ENCODE measurements around the gene PAWR. TPM values are rescaled to one million over a fixed set of nuclear protein-coding genes. Genes with fewer than 3 reads are reported as not detected.

The PAWR gene
- total RNA-seq, 1 experiment from 2014 or later = 204 TPM

DNA sequence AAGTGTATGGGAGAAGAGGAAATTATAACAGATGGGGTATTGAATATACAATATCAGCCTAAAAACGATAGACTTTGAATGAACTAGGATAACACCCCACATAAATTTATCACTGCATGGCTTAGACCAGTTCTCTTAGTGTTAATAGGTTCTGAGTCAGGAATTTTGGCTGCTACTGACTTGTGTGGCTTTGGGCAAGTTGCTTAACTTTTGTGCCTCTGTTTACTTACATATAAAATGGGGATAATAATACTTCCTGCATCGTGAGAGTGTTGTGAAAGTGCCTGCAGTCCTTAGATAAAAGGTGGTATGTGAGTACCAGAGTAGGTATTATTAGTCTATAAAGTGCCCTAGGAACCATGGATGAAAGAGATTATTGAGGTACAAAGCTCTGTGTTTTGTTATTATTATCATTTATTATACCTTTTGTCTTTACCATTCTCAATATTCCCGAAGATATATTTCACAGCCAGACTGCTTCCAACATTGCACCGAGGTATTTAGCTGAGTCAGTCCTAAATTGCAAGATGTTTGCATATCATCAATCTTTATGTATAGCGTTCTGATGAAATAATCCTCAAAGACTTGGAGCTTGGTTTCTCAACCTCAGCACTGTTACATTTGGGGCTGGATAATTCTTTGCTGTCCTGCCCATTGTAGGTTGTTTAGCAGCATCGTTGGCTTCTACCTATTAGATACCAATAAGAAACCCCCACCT is 2.3 kb upstream of the PAWR start:
- DNase-seq = no peak
- Mint-ChIP-seq H3K9me3 (ENCODE audit: low read depth, unreplicated experiment) (no peaks in the 10 kb centered on the region), H3K27me3 (ENCODE audit: unreplicated experiment) (no peaks in the 10 kb centered on the region), H3K4me1 (ENCODE audit: low read depth, unreplicated experiment) (peaks cover 33% of the 10 kb centered on the region), H3K4me3 (ENCODE audit: low read depth, unreplicated experiment) (peak overlapping the region; percentile 75), H3K36me3 (ENCODE audit: insufficient read depth, unreplicated experiment) (peaks cover 47% of the 10 kb centered on the region), H3K27ac (ENCODE audit: unreplicated experiment) (peak overlapping the region; percentile 93)
- intact Hi-C loops (cut with micrococcal nuclease; ENCODE audit: unreplicated experiment) = loop anchor here (2.0 kb wide), 2 partner anchors 138 to 272 kb away; no protein-coding TSS in a partner anchor
- CTCF ChIA-PET = interaction anchor here (0.6 to 1.3 kb wide), 4 partner anchors 11 to 859 kb away, joined by 3 to 7 read pairs (median 3); no protein-coding TSS in a partner anchor
- TF ChIP-seq, protein P1, sequence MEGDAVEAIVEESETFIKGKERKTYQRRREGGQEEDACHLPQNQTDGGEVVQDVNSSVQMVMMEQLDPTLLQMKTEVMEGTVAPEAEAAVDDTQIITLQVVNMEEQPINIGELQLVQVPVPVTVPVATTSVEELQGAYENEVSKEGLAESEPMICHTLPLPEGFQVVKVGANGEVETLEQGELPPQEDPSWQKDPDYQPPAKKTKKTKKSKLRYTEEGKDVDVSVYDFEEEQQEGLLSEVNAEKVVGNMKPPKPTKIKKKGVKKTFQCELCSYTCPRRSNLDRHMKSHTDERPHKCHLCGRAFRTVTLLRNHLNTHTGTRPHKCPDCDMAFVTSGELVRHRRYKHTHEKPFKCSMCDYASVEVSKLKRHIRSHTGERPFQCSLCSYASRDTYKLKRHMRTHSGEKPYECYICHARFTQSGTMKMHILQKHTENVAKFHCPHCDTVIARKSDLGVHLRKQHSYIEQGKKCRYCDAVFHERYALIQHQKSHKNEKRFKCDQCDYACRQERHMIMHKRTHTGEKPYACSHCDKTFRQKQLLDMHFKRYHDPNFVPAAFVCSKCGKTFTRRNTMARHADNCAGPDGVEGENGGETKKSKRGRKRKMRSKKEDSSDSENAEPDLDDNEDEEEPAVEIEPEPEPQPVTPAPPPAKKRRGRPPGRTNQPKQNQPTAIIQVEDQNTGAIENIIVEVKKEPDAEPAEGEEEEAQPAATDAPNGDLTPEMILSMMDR (IDR thresholded peaks at IDR 0.05; ENCODE audit: unreplicated experiment) = no peak
- BruUV-seq (replicated peaks) = no TSS peak

DNA sequence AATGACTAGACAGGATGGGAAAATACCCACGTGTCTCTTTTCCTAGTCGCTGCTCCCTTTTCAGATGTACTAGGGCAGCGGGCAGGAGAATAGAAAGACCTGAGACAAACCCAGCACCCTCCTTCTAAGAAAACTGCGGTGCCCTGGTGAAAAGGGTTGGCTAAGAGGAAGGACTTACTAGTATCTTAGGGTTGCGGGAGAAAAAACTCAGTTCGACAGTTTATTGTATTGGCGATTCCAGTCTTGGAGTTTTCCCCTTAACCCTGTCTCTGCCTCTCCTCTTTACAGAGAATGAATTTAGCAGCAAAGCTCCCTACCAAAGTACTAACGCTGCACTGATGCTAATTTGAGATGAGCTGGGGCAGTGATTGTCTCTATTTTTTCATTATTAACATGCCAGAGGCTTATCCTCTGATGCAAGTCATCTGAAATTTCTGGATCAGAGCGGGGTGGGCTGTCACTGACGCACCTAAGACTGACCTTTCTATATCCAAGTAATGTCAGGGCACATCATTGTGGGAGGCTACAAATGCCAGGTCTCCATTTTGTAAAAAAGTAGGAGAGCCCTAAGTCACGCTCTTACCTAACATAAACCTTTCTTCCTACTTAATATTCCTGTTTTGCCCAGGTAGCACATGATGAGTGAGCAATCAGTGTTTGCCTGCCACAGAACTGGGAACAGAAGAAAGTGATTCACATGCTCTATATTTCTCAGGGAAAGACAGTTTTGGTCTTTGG is 916 bp upstream of the PAWR start:
- TSS peak; percentile 61 for BruUV-seq (replicated peaks)
- CTCF ChIA-PET = interaction anchor here (0.7 to 1.3 kb wide), 3 partner anchors 46 to 1294 kb away, joined by 3 read pairs; no protein-coding TSS in a partner anchor
- TF ChIP-seq, protein P1 (IDR thresholded peaks at IDR 0.05; ENCODE audit: unreplicated experiment) = no peak
- DNase-seq = no peak
- peaks cover 33% of the 10 kb centered on the region for H3K4me1 Mint-ChIP-seq (ENCODE audit: low read depth, unreplicated experiment)
- H3K4me3 Mint-ChIP-seq (ENCODE audit: low read depth, unreplicated experiment) = peak overlapping the region; percentile 75
- H3K27me3 Mint-ChIP-seq (ENCODE audit: unreplicated experiment) = no peaks in the 10 kb centered on the region
- peaks cover 60% of the 10 kb centered on the region for H3K36me3 Mint-ChIP-seq (ENCODE audit: insufficient read depth, unreplicated experiment)
- H3K27ac Mint-ChIP-seq (ENCODE audit: unreplicated experiment) = peak overlapping the region; percentile 93
- intact Hi-C loops (cut with micrococcal nuclease; ENCODE audit: unreplicated experiment) = loop anchor here (1.0 to 2.0 kb wide), 4 partner anchors 47 to 271 kb away; no protein-coding TSS in a partner anchor
- no peaks in the 10 kb centered on the region for H3K9me3 Mint-ChIP-seq (ENCODE audit: low read depth, unreplicated experiment)

DNA sequence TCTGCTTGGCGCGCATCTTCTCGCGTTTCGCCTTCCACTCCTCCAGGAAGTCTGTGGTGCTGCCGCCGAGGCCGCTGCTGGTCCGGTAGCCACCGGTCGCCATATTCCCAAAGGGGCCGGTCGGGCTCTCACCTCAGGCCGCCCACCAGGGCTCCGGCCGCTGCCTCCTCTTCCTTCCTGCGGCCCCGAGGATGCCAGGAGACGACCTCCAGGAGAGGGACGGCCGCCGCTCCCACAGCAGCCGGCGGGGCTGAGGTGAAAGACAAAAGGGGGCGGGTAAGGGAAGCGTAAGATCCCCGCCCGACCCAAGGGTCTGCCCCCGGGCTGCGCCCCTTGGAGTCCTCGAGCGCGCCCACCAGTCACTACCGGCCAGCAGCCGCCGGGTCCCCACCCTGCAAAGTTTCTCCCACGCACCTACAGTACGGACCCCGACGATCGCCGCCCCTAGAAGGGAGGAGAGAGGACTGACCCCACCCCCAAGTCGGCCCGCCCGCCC is 574 bp downstream of the PAWR start:
- Mint-ChIP-seq H3K4me3 (ENCODE audit: low read depth, unreplicated experiment) (peak overlapping the region; percentile 75), H3K9me3 (ENCODE audit: low read depth, unreplicated experiment) (no peaks in the 10 kb centered on the region), H3K4me1 (ENCODE audit: low read depth, unreplicated experiment) (peaks cover 43% of the 10 kb centered on the region), H3K27me3 (ENCODE audit: unreplicated experiment) (no peaks in the 10 kb centered on the region), H3K27ac (ENCODE audit: unreplicated experiment) (peak overlapping the region; percentile 93), H3K36me3 (ENCODE audit: insufficient read depth, unreplicated experiment) (peaks cover 70% of the 10 kb centered on the region)
- CTCF ChIA-PET = interaction anchor here (0.6 to 1.1 kb wide), 5 partner anchors 40 to 580 kb away, joined by 3 to 4 read pairs (median 3); no protein-coding TSS in a partner anchor
- TF ChIP-seq, protein P1 (IDR thresholded peaks at IDR 0.05; ENCODE audit: unreplicated experiment) = no peak
- peak; percentile 55 for DNase-seq
- BruUV-seq (replicated peaks) = no TSS peak
- intact Hi-C loops (cut with micrococcal nuclease; ENCODE audit: unreplicated experiment) = loop anchor here (2.0 kb wide), 1 partner anchor 129 kb away; no protein-coding TSS in a partner anchor

DNA sequence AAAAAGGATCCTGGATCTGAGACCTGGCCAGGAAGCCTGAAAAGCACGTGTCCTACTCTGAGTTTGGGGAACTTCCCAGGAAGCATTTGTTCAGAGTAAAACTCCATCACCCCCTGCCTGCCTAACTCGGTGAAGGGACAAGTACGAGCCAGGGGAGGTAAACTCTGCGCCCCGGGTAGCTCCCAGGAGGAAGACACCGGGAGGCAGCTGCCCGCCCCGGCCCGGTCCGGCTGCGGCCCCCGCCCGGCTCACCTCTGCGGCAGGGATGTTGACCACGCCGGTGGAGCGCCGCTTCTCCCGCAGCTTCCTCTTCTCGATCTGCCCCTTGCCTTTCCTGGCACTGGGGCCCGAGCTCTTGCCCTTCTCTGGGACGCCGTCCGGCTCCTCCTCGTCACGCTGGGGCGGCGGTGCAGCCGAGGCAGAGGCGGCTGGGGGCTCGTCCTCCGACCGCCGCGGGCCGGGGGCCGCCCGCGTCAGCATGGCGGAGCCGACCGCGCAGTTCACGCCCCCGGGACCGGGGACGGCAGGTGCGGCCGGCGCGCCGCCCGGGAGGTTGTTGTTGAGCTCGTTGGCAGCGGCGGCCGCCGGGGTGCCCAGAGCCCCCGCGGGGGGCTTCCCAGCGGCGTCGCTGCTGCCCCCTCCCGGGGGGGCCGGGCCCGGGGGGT is 1.2 kb downstream of the PAWR start:
- CTCF ChIA-PET = interaction anchor here (0.6 to 0.8 kb wide), 3 partner anchors 12 to 169 kb away, joined by 3 to 10 read pairs (median 9); no protein-coding TSS in a partner anchor
- Mint-ChIP-seq H3K27me3 (ENCODE audit: unreplicated experiment) (no peaks in the 10 kb centered on the region), H3K36me3 (ENCODE audit: insufficient read depth, unreplicated experiment) (peaks cover 70% of the 10 kb centered on the region), H3K9me3 (ENCODE audit: low read depth, unreplicated experiment) (no peaks in the 10 kb centered on the region), H3K4me1 (ENCODE audit: low read depth, unreplicated experiment) (peaks cover 38% of the 10 kb centered on the region), H3K4me3 (ENCODE audit: low read depth, unreplicated experiment) (peak overlapping the region; percentile 75), H3K27ac (ENCODE audit: unreplicated experiment) (peak overlapping the region; percentile 93)
- DNase-seq = peak; percentile 43
- no TSS peak for BruUV-seq (replicated peaks)
- TF ChIP-seq, protein P1 (IDR thresholded peaks at IDR 0.05; ENCODE audit: unreplicated experiment) = no peak
- intact Hi-C loops (cut with micrococcal nuclease; ENCODE audit: unreplicated experiment) = loop anchor here (2.0 kb wide), 1 partner anchor 129 kb away; no protein-coding TSS in a partner anchor
